Measurements from ENCODE around the gene GGA1. TPM values are rescaled to one million over a fixed set of nuclear protein-coding genes. Genes with fewer than 3 reads are reported as not detected.

GGA1 gene
- total RNA-seq, 1 donor from 2014 or later: 43.1 TPM

DNA sequence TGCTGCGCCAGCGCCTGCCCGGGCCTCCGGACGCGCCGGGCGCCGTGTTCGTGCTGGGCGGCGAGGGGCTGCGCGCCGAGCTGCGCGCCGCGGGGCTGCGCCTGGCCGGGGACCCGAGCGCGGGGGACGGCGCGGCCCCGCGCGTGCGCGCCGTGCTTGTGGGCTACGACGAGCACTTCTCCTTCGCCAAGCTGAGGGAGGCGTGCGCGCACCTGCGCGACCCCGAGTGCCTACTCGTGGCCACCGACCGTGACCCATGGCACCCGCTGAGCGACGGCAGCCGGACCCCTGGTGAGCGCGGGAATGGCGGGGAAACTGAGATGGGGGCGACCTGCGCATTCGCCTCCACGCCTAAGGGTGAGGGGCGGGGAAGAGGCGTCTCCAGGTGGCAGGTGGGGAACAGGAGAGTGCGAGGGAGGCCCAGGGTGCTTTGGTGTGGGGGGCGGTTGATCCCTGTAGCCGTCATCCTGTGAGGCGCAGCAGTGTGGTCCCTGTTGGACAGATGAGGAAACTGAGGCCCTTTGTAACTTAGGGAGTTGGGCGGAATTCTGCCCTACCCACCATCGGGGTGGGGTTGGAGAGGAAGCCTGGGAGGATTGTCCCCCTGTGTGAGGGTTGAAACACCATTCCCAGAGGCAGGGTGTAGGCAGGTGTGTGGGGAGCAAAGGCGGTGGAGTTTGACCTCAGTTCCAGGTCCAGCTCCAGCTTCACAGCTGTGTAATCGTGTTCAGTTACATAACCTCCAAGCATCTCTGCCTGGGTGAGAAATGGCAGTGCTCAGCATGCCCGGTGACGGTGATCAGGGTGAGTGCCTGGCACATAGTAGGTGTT is 50.6 kb downstream of the GGA1 start:
- no peak for FAIRE-seq

DNA sequence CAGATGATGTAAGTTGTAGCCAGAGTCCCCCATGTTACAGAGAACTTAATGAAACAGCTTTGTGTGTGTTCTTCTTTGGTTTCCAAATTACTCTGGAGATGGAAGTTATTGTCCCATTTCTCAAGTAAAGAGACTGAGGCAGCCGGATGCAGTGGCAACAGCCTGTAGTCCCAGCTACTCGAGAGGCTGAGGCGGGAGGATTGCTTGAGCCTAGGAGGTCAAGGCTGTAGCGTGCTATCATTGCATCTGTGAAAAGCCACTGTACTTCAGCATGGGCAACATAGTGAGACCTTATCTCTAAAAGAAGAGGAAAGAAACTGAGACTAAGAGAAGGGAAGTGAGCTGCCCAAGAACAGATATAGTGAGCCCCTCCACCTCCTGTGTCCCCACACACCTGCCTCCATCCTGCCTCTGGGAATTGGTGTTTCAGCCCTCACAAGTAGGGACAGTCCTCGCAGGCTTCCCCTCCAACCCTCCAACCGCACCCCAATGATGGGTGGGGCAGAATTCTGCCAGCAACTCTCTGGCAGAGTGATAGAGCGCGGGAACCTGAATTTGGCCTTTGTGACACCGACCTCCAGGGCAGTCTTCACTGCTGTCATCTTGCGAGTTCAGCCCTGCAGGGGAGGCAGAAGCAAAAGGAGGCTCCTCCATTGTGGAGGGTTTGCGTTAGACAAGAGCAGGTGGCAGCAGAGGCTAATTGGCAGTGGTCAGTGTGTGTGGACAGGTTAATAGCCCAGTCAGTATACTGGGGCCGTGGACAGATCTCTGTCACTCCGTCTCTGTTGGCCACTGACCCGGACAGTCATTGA is 51.5 kb downstream of the GGA1 start:
- no peaks in the 10 kb centered on the region for H3K36me3 ChIP-seq (ENCODE audit: insufficient read depth, low read length)
- Mint-ChIP-seq H3K4me1 (ENCODE audit: low read depth, unreplicated experiment) (peaks cover 15% of the 10 kb centered on the region), H3K9me3 (ENCODE audit: unreplicated experiment) (no peaks in the 10 kb centered on the region), H3K4me3 (ENCODE audit: unreplicated experiment) (peak overlapping the region; percentile 87), H3K36me3 (ENCODE audit: low read depth, unreplicated experiment) (peaks cover 5% of the 10 kb centered on the region), H3K27ac (ENCODE audit: unreplicated experiment) (no peak overlapping the region), H3K27me3 (ENCODE audit: low read depth, unreplicated experiment) (no peaks in the 10 kb centered on the region)
- no peak for DNase-seq (ENCODE audit: low read depth)
- H3K27ac ChIP-seq (ENCODE audit: low read depth, low read length): no peak overlapping the region
- no peaks in the 10 kb centered on the region for H3K27me3 ChIP-seq (ENCODE audit: insufficient read depth, low read length)
- no peaks in the 10 kb centered on the region for H3K9me3 ChIP-seq (ENCODE audit: insufficient read depth, low read depth, low read length)
- TF ChIP-seq, protein P1, sequence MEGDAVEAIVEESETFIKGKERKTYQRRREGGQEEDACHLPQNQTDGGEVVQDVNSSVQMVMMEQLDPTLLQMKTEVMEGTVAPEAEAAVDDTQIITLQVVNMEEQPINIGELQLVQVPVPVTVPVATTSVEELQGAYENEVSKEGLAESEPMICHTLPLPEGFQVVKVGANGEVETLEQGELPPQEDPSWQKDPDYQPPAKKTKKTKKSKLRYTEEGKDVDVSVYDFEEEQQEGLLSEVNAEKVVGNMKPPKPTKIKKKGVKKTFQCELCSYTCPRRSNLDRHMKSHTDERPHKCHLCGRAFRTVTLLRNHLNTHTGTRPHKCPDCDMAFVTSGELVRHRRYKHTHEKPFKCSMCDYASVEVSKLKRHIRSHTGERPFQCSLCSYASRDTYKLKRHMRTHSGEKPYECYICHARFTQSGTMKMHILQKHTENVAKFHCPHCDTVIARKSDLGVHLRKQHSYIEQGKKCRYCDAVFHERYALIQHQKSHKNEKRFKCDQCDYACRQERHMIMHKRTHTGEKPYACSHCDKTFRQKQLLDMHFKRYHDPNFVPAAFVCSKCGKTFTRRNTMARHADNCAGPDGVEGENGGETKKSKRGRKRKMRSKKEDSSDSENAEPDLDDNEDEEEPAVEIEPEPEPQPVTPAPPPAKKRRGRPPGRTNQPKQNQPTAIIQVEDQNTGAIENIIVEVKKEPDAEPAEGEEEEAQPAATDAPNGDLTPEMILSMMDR (IDR thresholded peaks at IDR 0.05; ENCODE audit: insufficient read depth, low read depth, low read length): no peak
- no peak for TF ChIP-seq EZH2 (IDR thresholded peaks at IDR 0.05; ENCODE audit: insufficient read depth, low read length)
- H3K4me1 ChIP-seq (ENCODE audit: insufficient read depth, low read length): peaks cover 28% of the 10 kb centered on the region
- H3K79me2 ChIP-seq (ENCODE audit: insufficient read depth, low read length): peaks cover 55% of the 10 kb centered on the region
- peaks cover 46% of the 10 kb centered on the region for H4K20me1 ChIP-seq (ENCODE audit: insufficient read depth, low read length)
- H3K9ac ChIP-seq (ENCODE audit: low read length): no peak overlapping the region
- H3K4me3 ChIP-seq (ENCODE audit: insufficient read depth, low read depth, low read length): peak overlapping the region; percentile 53
- H2AFZ ChIP-seq (ENCODE audit: low read depth, low read length): no peak overlapping the region
- FAIRE-seq: no peak
- peak overlapping the region; percentile 85 for H3K4me2 ChIP-seq (ENCODE audit: low read length)

More for the DNA sequence above, 50.6 kb downstream of the GGA1 start:
- no peak for TF ChIP-seq EZH2 (IDR thresholded peaks at IDR 0.05; ENCODE audit: insufficient read depth, low read length)
- TF ChIP-seq, protein P1 (IDR thresholded peaks at IDR 0.05; ENCODE audit: insufficient read depth, low read depth, low read length): no peak
- Histone ChIP-seq H3K36me3 (ENCODE audit: insufficient read depth, low read length) (no peaks in the 10 kb centered on the region), H3K27ac (ENCODE audit: low read depth, low read length) (no peak overlapping the region), H3K27me3 (ENCODE audit: insufficient read depth, low read length) (no peaks in the 10 kb centered on the region), H3K9me3 (ENCODE audit: insufficient read depth, low read depth, low read length) (no peaks in the 10 kb centered on the region), H3K4me3 (ENCODE audit: insufficient read depth, low read depth, low read length) (peak overlapping the region; percentile 53), H4K20me1 (ENCODE audit: insufficient read depth, low read length) (peaks cover 38% of the 10 kb centered on the region), H2AFZ (ENCODE audit: low read depth, low read length) (peak overlapping the region; percentile 75), H3K9ac (ENCODE audit: low read length) (peak overlapping the region; percentile 79), H3K4me2 (ENCODE audit: low read length) (peak overlapping the region; percentile 85), H3K79me2 (ENCODE audit: insufficient read depth, low read length) (peaks cover 47% of the 10 kb centered on the region), H3K4me1 (ENCODE audit: insufficient read depth, low read length) (peaks cover 28% of the 10 kb centered on the region)
- no peak for DNase-seq (ENCODE audit: low read depth)
- peak overlapping the region; percentile 87 for H3K4me3 Mint-ChIP-seq (ENCODE audit: unreplicated experiment)
- H3K9me3 Mint-ChIP-seq (ENCODE audit: unreplicated experiment): no peaks in the 10 kb centered on the region
- H3K36me3 Mint-ChIP-seq (ENCODE audit: low read depth, unreplicated experiment): peaks cover 5% of the 10 kb centered on the region
- H3K4me1 Mint-ChIP-seq (ENCODE audit: low read depth, unreplicated experiment): peaks cover 15% of the 10 kb centered on the region
- no peaks in the 10 kb centered on the region for H3K27me3 Mint-ChIP-seq (ENCODE audit: low read depth, unreplicated experiment)
- H3K27ac Mint-ChIP-seq (ENCODE audit: unreplicated experiment): peak overlapping the region; percentile 34

Data from astrocyte (in vitro differentiated cells and primary cell).